Karpas-422 (cell line): ENCODE results near the gene CCDC187. TPM values are rescaled to one million over a fixed set of nuclear protein-coding genes. Genes with fewer than 3 reads are reported as not detected.
A peak's percentile ranks its signal among the peaks of the same experiment; 100 is the strongest.

Experiments
- DNase-seq: peaks from one replicate; pipeline ENCODE4 v3.0.0-alpha.2; 2015
- H2AFZ ChIP-seq: fragments of 200-600 bp; sonication (generic); 2 replicates; pipeline ENCODE4 v1.6.1; 2014; ENCODE audit warnings: antibody characterized with exemption, low read length, mixed read lengths
- H3K27ac ChIP-seq: fragments of 200-600 bp; sonication (generic); 2 replicates; pipeline ENCODE4 v1.5.1; 2014; ENCODE audit warnings: mild to moderate bottlenecking, low read length, moderate library complexity
- H3K27me3 ChIP-seq: fragments of 200-600 bp; sonication (generic); 2 replicates; pipeline ENCODE4 v1.6.1; 2014; ENCODE audit warnings: low read length, mixed read lengths
- H3K36me3 ChIP-seq: fragments of 200-600 bp; sonication (generic); 2 replicates; pipeline ENCODE4 v1.6.1; 2014; ENCODE audit warnings: low read length, mixed read lengths; ENCODE audit not compliant: insufficient read depth
- H3K4me1 ChIP-seq: fragments of 200-600 bp; sonication (generic); 2 replicates; pipeline ENCODE4 v1.6.1; 2014; ENCODE audit warnings: mild to moderate bottlenecking, low read length, mixed read lengths
- H3K4me2 ChIP-seq: fragments of 200-600 bp; sonication (generic); 2 replicates; pipeline ENCODE4 v1.6.1; 2014; ENCODE audit warnings: low read length, low read depth, mild to moderate bottlenecking; ENCODE audit not compliant: poor library complexity, severe bottlenecking
- H3K4me3 ChIP-seq: fragments of 200-600 bp; sonication (generic); 2 replicates; pipeline ENCODE4 v1.5.1; 2014; ENCODE audit warnings: mild to moderate bottlenecking, antibody characterized with exemption, low read length, mixed read lengths
- H3K79me2 ChIP-seq: fragments of 200-600 bp; sonication (generic); 2 replicates; pipeline ENCODE4 v1.6.1; 2014; ENCODE audit warnings: mild to moderate bottlenecking, low read length, mixed read lengths
- H3K9ac ChIP-seq: fragments of 200-600 bp; sonication (generic); 2 replicates; pipeline ENCODE4 v1.6.0; 2014; ENCODE audit warnings: low read length
- H3K9me2 ChIP-seq: fragments of 200-600 bp; sonication (generic), shearing (Covaris generic); replicated peaks from 2 replicates; pipeline ENCODE4 v1.6.0; 2014; ENCODE audit warnings: mild to moderate bottlenecking, low read length, moderate library complexity; ENCODE audit not compliant: insufficient read depth
- H3K9me3 ChIP-seq: fragments of 300-700, 200-600 bp; sonication (generic); 2 replicates; pipeline ENCODE4 v1.6.1; 2014; ENCODE audit warnings: low read length, mixed read lengths
- H4K20me1 ChIP-seq: fragments of 200-600 bp; sonication (generic); 2 replicates; pipeline ENCODE4 v1.6.1; 2014; ENCODE audit warnings: mild to moderate bottlenecking, antibody characterized with exemption, low read length, low read depth; ENCODE audit not compliant: insufficient read depth
- total RNA-seq: library from RNA; depleted of rRNA; stranded (reverse); fragments of >200 nt; shearing (Covaris generic); gene quantifications from 2 replicates; pipeline ENCODE4 v1.2.3, GENCODE V29; 2014; ENCODE audit warnings: low replicate concordance

The CCDC187 gene
- total RNA-seq, 1 experiment from 2014 or later = 0.34 TPM

DNA sequence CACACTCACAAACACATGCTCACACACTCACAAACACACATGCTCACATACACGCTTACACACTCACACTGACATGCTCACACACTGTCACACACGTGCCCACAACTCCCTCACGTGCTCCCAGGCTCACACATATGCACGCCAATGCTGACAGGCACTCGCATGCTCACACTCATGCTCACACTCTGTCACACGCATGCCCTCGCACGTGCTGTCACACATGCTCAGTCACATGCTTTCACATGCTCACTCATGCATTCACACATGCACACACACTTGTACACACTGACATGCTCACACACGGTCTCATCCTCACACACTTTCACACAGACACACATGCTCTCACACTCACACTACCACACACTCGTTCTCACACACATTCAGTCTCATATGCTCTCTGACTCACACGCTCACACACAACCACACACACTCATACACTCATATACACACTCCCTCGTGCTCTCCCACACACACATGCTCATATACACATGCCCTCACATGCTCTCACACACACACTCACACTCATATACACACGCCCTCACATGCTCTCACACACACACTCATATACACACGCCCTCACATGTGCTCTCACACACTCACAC, 10.3 kb downstream of the CCDC187 start:
- Histone ChIP-seq H3K36me3 (no peaks in the 10 kb centered on the region), H3K79me2 (no peaks in the 10 kb centered on the region), H3K9ac (no peak overlapping the region), H2AFZ (no peak overlapping the region), H3K4me1 (peaks cover 12% of the 10 kb centered on the region), H3K27me3 (no peaks in the 10 kb centered on the region), H3K27ac (no peak overlapping the region), H3K4me2 (no peak overlapping the region), H3K9me3 (peaks cover 4% of the 10 kb centered on the region; the same call in 1 of the 2 replicates), H3K4me3 (no peak overlapping the region), H4K20me1 (no peaks in the 10 kb centered on the region), H3K9me2 (no peaks in the 10 kb centered on the region)
- DNase-seq = no peak

DNA sequence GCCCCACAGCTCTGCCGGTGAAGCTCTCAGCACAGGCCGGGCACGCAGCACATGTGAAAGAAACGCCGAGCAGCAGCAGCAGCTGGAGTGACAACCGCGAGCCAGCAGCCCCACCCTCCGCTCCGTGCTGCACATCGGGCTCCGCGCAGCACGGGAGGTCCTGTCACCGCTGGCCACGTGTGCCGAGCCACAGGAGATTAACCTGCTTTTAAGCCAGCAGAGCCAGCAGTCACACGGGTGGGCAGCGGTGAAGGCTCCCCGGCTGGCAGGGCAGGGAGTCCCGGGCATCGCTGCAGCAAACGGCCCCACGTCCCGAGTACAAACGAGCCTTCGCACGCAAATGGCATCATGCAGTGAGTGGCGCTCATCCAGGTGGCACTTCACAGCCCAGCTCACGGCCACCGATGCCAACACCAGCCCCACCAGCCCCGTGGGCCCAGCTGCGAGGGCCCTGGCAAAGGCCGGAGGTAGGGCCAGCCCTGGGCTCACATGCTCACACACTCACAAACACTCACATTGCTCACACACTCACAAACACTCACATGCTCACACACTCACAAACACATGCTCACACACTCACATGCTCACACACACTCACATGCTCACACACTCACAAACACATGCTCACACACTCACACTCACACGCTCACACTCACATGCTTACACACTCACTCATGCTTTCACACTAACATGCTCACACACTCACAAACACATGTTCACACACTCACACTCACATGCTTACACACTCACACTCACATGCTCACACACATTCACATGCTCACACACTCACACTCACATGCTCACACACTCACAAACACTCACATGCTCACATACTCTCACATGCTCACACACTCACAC, 11.1 kb downstream of the CCDC187 start:
- Histone ChIP-seq H3K9ac (no peak overlapping the region), H3K27ac (no peak overlapping the region), H2AFZ (no peak overlapping the region), H3K4me3 (no peak overlapping the region), H3K9me2 (no peaks in the 10 kb centered on the region), H3K27me3 (no peaks in the 10 kb centered on the region), H3K9me3 (peaks cover 4% of the 10 kb centered on the region; the same call in 1 of the 2 replicates), H3K36me3 (no peaks in the 10 kb centered on the region), H3K79me2 (no peaks in the 10 kb centered on the region), H4K20me1 (no peaks in the 10 kb centered on the region), H3K4me2 (no peak overlapping the region), H3K4me1 (peaks cover 10% of the 10 kb centered on the region)
- no peak for DNase-seq

DNA sequence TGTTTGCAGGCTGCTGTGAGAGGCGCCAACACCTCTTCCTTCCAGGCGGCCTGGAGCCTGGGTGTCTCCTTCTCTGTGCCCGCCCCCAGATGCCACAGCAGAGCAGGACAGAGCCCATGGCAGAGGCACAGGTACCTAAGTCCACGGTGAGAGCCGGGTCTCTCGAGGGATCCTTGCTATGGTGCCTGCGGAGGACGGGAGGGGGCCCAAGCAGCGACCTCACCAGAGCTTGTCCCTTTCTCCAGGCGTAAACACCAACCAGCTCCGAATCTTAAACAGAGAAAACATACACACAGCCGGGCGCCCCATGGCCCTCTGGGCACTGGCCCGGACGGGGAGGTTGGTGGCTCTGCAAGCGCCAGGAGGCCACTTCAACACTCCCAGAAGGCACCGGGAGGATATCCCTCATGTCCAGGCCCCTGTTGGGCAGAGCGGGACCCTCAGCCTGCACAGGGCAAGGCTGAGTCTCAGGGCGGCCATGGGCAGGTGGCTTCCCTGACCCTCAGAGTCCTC, 11.8 kb downstream of the CCDC187 start:
- H3K36me3 ChIP-seq = no peaks in the 10 kb centered on the region
- H3K9me3 ChIP-seq = peaks cover 4% of the 10 kb centered on the region; the same call in 1 of the 2 replicates
- H3K4me2 ChIP-seq = no peak overlapping the region
- H3K4me1 ChIP-seq = peaks cover 8% of the 10 kb centered on the region
- H3K27ac ChIP-seq = no peak overlapping the region
- DNase-seq = no peak
- H4K20me1 ChIP-seq = no peaks in the 10 kb centered on the region
- H3K9ac ChIP-seq = no peak overlapping the region
- H3K79me2 ChIP-seq = no peaks in the 10 kb centered on the region
- H3K27me3 ChIP-seq = no peaks in the 10 kb centered on the region
- H3K4me3 ChIP-seq = no peak overlapping the region
- no peaks in the 10 kb centered on the region for H3K9me2 ChIP-seq
- H2AFZ ChIP-seq = no peak overlapping the region

DNA sequence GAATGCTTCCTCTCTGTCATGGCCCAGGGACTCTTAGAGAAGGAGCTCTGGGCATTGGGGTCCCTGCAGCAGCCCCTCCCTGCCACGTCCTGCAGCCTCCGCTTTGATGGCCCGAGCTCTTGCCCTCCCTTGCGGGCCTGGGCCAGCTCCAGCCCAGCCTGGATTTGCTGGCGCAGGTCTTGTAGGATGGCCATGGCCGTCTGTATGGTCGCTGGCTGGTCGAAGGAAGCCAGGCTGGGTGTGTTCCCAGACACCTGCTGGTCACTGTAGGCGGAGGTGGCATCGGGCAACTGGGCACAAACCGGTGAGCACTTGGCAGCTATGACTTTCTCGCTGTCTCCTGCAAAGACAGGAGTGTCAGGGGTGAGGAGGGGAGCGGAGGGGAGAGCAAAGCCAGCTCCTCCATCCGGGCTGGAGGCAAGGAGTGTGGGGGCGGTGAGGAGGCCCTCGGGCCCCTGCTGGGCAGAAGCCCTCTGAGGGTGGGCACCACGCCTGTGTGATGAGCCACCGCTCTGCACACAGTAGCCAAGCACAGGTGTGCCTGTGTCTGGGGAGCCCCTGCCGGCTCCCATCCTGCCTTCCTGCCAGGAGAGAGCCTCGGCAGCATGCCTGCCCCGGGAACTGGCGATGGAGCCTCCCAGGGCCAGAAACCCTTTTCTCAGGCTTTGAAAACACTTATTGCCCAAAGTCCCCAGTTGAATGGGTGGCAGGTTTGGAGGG, 12.4 kb downstream of the CCDC187 start:
- Histone ChIP-seq H3K9me2 (no peaks in the 10 kb centered on the region), H4K20me1 (no peaks in the 10 kb centered on the region), H3K27me3 (no peaks in the 10 kb centered on the region), H3K36me3 (no peaks in the 10 kb centered on the region), H3K9me3 (peaks cover 4% of the 10 kb centered on the region; the same call in 1 of the 2 replicates), H3K4me2 (no peak overlapping the region), H3K4me3 (no peak overlapping the region), H3K27ac (no peak overlapping the region), H3K9ac (no peak overlapping the region), H3K4me1 (peaks cover 8% of the 10 kb centered on the region), H2AFZ (no peak overlapping the region), H3K79me2 (no peaks in the 10 kb centered on the region)
- no peak for DNase-seq

DNA sequence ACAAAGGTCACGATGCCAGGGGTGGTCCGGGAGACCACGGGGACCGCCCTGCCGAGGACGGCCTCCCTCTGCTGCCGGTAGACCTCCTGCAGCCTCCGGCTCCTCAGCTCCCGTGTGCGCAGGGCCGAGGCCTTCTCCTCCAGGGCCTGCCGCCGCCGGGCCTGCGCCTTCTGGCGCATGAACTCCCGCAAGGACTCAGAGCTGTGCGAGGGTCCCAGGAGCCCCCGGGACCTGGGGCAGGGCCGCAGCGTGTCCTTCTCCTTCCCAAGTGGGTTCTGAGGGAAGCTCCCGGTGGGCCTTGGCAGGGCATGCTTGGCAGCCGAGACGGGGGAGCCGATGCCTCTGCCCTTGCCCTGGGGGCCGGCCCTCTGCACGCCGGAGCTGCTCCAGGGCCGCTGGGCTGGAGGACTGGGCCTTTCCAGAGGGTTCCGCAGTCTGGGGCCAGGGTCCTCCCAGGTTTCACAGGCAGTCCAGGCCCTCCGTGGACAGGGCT, 13.3 kb downstream of the CCDC187 start:
- peaks cover 4% of the 10 kb centered on the region; the same call in 1 of the 2 replicates for H3K9me3 ChIP-seq
- no peak overlapping the region for H3K27ac ChIP-seq
- no peak overlapping the region for H3K4me3 ChIP-seq
- H3K9ac ChIP-seq = no peak overlapping the region
- H2AFZ ChIP-seq = no peak overlapping the region
- no peaks in the 10 kb centered on the region for H3K36me3 ChIP-seq
- peaks cover 8% of the 10 kb centered on the region for H3K4me1 ChIP-seq
- no peaks in the 10 kb centered on the region for H3K9me2 ChIP-seq
- H4K20me1 ChIP-seq = no peaks in the 10 kb centered on the region
- DNase-seq = no peak
- no peaks in the 10 kb centered on the region for H3K79me2 ChIP-seq
- no peak overlapping the region for H3K4me2 ChIP-seq
- H3K27me3 ChIP-seq = no peaks in the 10 kb centered on the region

DNA sequence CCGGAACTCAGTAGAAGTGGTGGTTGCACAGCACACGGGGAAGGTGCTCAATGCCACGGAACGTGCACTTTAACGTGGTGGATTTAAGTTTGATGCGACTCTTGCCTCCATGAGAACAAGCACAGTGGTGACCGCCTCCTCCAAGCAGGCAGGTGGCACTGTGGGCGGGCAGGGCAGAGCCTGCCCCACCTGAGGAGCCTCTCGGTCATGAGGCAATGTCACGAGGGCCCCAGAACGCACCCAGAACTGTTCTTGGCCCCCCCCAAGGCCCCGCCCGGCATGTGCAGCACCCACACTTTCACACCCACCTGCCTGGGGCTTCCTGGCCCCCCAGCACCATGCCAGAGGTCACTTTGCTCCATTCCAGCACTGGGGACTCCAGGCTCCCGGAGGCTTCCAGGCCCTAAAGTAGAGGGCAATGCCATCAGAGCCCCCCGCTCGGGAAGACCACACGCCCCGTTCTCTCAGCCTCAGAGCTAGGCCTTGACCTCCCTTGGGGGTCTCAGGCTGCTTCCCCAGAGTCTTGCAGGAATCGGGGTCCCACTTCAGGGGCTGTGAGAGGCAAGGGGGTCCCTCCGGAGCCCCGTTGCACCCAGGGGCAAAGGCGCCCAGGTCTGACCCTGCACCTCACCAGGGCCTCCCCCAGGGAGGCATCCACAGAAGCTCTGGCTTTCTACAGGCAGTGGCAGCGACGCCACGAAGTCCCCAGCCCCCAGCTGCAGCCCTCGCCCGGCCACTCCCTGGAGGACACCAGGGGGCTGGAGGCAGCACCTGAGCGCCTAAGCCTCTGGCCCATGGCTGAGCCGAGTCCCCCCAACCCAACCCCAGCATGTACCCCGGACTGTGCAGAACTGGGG, 14.0 kb downstream of the CCDC187 start:
- peaks cover 8% of the 10 kb centered on the region for H3K4me1 ChIP-seq
- H4K20me1 ChIP-seq = no peaks in the 10 kb centered on the region
- no peaks in the 10 kb centered on the region for H3K9me2 ChIP-seq
- H3K9ac ChIP-seq = peak overlapping the region; percentile 40
- no peak overlapping the region for H3K4me3 ChIP-seq
- peak overlapping the region; percentile 25 for H3K4me2 ChIP-seq
- peaks cover 4% of the 10 kb centered on the region; the same call in 1 of the 2 replicates for H3K9me3 ChIP-seq
- H3K27ac ChIP-seq = no peak overlapping the region
- peak; percentile 92 for DNase-seq
- no peaks in the 10 kb centered on the region for H3K27me3 ChIP-seq
- peak overlapping the region; percentile 32; the same call in 1 of the 2 replicates for H2AFZ ChIP-seq
- H3K79me2 ChIP-seq = no peaks in the 10 kb centered on the region
- H3K36me3 ChIP-seq = no peaks in the 10 kb centered on the region

DNA sequence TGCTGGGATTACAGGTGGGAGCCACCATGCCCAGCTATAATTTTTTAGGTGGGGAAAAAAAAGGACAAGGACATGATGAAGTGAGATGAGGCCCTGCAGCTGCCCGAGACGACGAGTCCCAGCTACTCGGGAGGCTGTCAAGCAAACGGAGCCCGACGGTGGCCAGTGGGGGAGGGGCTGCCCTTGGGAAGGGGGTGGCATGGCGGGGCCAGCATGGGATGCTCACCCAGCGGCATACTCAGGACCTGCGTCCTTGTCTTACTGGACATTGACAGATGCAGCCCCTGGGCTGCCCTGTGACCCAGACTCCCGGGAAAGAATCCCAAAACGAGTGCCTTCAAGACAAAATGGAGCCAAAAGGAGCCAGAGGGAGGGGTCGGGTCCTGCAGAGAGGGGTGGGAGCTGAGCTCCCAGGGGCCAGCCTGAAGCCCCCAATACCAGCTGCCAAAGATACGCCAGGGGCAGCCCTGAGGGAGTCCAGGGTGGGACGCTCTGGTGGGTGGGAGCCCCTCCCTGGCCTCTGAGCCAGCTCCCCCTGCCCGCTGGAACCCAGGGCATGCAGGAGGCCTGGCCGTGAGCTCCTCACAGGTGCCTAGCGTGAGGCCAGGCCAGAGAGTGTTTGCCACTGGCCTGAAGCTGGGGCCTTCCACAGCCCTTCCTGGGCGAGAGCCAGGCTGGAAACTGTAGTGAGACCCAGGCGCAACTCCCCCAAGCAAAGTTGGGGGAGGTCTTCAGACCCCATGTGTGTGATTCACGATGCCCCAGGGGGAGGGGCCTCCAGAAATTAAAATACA, 15.7 kb downstream of the CCDC187 start:
- no peaks in the 10 kb centered on the region for H3K27me3 ChIP-seq

More for the DNA sequence above, 15.7 kb downstream of the CCDC187 start:
- no peak overlapping the region for H3K4me3 ChIP-seq
- no peak overlapping the region for H3K9ac ChIP-seq
- no peaks in the 10 kb centered on the region for H3K36me3 ChIP-seq
- no peaks in the 10 kb centered on the region for H3K9me3 ChIP-seq
- no peak overlapping the region for H2AFZ ChIP-seq
- H3K4me1 ChIP-seq = peaks cover 18% of the 10 kb centered on the region
- DNase-seq = no peak
- no peak overlapping the region for H3K27ac ChIP-seq
- no peak overlapping the region for H3K4me2 ChIP-seq
- H3K9me2 ChIP-seq = no peaks in the 10 kb centered on the region
- no peaks in the 10 kb centered on the region for H3K79me2 ChIP-seq
- H4K20me1 ChIP-seq = no peaks in the 10 kb centered on the region
